Measurements from ENCODE around the gene DSN1.

DSN1 gene

DNA sequence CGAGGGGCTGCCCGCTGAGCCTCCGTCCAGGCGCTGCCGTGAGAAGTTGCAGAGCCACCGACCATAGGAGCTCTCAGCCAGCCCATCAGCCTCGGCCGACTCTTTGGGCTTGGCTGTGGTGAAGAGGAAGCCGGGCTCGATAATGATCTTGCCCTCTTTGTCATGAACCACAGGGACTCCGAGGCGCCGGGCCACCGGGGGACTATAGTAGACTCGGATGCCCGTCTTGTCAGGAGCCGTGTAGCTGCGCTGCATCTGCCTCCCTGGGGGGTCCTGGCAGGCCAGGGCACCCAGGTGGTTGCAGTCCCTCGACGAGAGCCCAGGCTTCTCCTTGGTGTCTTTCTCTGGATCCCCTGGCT is 20.5 kb upstream of the DSN1 start:
- no peak for DNase-seq

DNA sequence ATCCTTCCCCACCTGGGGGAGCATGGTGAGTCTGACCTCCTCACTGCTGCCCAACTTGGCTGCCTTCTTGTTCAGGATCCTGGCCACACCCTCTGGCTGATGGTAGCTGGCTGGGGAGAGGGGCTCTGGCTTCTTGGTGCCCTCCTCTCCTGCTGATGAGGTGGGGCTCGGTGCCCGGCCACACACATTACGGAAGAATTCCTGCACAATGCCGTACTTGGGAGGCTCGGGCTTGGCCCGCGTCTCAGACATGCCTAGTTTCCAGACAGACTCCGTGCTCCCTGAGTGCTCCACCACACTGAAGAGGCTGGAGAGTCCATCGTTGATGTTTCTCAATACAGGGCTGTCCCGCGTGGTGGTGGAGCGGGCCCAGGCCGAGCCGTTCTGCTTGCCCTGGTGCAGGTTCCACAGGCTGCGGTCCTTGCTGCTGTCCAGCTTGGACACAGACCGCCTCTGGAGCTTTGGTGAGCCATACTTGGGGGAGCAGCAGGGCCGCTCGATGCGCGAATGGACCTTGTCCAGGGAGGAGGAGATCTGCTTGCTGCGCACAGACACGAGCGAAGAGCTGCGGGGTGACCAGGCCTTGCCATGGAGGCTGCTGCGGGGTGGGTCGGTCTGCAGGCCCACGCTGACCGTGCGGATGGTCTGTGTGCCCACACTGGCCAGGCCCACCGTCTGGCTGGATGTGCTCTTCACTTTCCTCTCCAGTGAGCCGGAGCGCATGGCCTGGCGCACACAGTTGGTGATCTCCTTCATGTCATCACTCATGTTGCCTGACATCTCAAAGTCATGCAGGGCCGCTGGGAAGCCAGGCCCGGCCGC is 19.9 kb upstream of the DSN1 start:
- no peak for DNase-seq

DNA sequence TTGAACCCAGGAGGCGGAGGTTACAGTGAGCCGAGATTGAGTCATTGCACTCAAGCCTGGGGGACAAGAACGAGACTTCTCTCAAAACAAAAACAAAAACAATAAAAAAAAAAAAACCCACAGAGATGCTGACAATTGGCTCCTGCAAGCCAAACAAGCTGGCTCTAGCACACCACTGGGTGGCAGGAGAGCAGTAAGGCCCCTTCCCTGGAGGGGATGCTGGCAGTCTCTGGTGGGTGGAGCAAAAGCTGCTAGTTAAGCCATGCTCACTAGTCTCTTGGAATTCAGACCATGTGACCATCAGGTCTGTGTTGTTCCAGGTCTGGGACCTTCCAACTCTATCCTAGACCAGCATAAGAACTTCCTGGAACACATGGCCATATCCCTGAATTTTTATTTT is 18.9 kb upstream of the DSN1 start:
- peak in 1 of 2 experiments; percentile 5 for DNase-seq

DNA sequence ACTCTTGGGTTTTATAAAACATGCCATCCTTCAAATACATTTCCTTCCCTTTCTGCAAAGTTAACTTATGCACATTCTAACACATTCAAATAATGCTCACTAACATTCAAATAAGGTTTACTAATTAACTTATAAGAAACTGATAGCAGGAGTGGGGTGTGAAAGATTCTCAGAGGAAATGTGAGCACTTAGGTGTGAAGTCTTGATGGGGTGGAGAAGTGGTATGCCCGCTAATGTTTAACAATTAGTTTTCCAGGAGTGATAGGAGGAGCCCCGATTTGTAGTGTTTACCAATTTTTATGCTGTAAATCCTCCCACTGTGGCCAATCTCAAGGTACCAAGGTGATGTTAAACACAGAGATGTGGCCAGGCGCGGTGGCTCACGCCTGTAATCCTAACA is 18.3 kb upstream of the DSN1 start:
- DNase-seq, result no peak

DNA sequence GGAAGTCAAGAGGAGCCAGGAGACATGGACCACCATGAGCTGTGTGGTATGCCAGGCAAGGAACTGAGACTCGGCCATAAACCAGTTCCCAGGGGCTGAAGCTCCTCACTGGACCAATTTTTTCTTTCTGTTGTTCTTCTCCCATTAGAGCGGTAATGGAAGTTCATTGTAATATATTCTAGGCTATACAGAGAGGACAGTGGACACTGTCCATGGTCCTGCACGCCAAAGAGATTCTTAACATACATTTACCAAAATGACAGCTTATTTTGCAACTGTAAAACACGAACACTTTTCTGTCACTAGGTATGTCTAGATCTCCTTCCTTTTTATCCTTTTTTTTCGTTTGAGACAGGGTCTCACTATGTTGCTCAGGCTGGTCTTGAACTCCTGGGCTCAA is 13.1 kb upstream of the DSN1 start:
- DNase-seq, result no peak

DNA sequence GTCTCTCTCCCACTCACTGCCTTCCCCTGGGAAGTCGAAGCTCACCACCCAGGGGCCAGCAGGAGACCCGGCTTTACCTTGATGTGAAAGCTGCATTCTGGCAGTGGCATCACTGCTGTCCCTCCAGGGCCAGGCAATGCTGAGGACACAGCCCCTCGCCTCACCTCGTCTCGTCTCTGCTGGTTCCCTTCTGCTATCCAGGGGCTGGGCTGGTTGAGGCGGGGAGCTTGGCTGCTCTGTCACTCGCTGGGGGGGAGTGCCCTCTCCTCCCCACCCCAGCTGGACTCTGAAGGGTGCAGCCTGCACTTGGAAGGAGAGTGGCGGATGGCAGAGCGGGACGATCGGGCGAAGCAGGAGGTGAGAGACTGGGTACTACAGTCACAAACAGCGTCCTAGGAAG is 12.7 kb upstream of the DSN1 start:
- no peak for DNase-seq

DNA sequence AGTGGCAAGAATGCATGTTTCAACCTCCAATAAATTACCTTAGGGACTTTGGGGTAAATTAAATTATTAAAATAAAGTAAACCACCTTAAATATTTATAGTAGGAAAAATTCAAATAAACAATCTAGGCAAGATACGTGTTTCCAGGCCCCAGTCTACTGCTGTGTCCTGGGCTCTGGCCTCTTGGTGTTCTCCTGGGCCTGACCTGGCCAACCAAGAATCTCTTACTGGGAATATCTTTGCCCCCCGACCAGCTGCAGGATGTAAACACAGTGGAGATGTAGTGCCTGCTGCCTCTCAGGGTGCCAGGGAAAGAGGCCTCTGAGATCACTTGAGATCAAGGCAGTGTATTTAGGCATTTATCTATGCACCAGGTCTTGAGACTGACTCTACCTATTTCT is 11.7 kb upstream of the DSN1 start:
- DNase-seq, result no peak

DNA sequence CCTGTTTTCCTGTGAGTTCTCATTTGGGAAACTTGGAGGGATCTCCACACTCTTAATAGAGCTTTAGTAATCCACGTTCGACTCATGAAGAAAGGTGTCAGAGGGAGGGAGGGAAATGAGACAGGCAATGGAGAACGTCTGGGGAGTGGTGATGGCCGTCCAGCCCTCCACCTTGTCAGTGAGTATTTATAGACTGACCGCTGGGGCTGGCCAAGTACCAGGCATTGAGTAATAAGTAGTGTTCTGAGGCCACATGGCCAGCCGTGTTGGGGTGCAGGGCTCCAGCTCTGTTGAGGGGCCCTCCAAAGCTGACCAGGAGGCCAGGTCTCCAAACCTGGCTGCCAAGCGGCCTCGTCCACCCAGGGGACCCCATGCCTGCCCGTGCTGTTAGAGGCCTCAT is 11.3 kb upstream of the DSN1 start:
- DNase-seq, result no peak

DNA sequence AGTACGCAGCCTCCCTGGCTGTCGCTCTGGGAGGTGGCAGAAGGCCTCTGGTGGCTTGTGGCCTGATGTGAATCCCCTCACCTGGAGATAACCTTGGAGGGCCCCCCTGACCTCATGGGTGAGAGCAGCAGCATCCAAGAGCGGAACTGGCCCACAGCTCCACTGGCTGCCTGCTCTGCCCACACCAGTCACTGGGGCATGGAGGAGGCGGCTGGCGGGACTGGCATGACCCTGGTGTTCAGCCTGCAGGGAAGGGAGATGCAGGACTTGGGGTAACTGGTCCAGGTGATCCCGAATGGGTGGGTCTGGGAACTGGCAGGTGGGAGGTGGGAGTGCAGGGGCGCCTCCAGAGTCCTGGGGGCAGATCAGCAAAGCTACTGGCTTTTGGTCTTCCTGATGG is 10.6 kb upstream of the DSN1 start:
- no peak for DNase-seq

DNA sequence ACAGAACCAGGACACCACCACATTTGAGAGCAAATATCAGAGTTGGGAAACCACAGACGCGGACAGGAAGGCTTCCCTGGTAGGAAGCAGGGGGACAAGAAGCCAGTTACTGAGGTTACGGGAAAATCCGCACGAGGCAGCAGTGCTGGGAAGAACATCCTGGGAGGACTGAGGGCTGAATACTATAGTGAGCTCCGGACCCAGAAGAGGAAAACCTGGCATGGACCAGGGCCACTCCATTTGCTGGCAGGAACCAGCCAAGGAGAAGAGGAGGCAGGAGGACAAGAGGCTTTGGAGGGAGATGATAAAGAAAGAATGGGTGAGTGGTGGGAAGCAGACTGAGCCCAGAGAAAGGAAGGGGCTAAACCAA is 6.1 kb upstream of the DSN1 start:
- DNase-seq, result no peak

DNA sequence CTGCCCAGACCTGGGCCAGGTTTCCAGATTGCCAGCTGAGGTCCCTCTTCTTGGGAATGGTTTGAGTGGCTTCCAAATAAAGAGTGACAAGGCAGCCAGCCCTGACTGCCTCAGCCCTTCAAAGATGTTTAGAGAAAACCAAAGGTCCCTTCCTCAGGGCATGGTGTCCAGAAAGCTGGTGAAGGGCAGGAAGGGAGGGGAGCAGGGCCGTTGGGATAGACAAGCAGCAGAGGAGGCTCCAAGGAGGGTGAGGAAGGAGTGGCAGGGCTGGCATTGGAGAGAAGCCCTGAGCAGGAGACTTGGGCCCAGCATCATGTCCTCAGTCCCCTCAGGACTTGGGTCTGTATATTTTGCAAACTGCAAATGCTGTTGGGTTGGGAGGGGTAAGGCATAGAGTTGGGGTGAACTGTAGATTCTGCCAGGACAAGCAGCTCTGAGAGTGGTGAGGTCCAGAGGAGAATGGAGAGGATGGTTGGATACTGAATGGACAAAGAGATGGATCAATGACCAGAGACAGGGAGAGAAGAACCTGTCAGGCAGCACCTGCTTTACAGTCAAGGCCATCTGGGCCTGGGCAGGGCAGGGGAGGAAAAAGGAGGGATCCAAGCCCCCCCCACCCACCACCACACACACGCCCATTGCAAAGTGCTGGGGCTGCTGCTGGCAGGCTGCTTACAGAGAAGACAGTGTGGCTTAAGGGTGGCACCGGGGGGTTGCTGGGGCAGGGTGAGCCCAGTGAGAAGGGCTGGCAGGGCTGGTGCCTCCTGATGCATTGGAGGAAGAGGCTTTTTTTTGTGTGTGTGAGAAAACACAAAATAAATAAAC is 5.5 kb upstream of the DSN1 start:
- no peak for DNase-seq

DNA sequence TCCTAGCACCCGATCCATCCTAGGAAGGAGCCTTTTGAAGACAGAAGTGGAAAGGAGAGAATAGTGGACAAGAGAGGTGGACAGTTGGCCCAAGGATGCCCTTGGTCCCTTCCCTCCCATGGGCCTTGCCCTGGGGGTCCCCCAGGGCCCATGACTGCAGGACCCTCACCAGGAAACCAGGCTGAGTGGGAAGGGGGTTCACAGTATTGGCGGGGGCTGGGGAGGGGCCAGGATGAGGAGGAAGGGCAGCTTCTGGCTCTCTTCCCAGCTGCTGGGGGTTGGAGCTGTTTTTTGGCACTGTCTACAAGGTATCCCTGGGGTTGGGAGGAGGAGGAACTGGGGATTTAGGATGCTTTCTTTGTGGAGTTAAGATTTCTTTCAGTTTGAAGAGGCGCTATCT is 4.0 kb upstream of the DSN1 start:
- DNase-seq, result no peak

DNA sequence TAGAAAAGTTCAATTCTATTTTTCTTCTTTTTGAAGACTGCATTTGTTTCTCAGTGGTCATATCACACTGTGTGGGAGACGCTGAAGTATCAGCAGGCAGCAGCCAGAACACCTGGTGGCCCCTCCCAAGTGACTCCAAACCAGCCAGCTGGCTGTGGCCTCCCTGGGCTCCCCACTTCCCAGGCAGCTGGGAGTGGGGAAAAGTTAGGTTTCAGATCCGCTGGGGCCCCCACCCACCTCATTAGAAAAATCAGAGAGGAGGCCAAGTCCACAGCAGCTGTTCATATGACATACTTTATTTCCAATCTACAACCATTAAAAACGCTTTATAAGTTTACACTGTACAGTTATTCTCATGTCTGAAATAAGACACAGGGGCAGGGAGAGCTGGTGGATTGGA is 3.6 kb upstream of the DSN1 start:
- no peak for DNase-seq

DNA sequence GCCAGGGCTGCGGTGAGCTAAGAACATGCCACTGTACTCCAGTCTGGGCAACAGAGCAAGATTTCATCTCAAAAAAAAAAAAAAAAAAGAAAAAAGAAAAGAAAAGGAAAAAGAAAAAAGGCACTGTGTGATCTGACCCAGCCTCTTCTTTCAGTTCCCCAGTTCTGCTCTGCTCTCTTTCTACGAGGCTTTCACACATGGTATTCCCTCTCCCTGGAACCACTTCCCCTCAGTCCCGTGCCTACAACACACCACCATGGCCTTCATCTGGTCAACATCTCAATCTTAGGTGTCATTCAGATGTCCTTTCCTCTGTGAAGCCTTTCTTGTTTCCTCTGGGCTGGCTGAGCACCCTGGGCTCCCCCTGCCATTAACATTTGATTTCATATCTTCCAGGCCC is 2.3 kb upstream of the DSN1 start:
- DNase-seq, result no peak

DNA sequence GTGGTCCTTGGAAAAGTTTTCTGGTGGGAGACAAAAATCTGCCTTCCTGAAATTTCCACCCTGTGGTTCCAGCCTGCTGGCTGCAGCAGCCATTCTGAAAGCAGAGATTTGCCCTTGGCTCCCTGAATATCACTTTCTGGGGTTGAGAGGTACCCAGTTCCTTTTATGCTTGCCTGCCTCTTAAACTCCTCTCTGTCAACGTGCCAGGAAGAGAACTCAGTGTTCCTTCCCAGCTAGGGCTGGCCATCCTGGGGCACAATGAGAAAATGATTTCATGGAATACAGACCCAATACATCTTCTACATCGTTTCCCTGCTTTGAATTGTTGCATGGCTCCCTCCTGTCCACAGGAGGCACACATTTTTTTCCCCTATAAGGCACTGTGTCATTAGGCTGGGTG is 1.6 kb upstream of the DSN1 start:
- DNase-seq, result no peak

DNA sequence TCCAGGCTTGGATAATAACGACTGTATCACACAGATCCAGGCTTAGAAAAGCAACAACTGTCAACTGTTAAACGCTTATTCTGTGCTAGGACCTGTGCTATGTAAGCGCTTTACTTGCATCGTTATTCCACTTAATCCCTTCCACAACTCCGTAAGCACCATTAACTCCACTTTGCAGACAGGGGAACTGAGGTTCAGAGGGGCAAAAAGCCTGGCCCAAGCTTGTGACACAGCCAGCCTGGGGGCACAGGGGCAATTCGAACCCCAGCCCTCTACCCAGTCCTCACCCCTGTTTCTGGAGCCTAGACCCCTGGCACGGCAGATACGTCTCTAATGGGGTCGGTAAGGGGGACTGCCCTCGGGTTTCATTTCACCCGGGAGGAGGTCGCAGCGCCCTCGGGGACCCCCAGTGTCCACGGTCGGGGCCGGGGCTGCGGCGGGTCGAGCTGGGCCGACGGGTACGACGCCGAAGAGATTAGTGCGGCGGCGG is 411 bp downstream of the DSN1 start:
- no peak for DNase-seq

DNA sequence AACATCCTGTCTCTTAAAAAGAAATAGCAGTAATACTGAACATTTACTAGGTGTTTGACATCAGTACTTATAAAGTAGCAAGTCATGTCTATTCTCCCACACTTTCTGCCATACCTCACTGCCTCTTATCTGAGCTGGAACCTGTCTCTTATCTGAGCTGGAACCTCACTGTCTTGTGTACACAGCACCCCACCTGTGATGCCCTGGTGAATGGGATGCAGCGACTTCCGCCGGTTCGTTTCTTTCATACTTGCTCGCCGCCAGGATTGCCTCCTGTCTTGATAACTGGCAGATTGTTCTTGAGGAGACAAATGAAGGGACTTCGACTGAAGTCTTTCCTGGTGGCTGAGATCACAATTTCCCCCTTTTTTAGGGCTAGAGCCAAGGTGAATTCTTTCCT is 2.9 kb downstream of the DSN1 start:
- DNase-seq, result no peak

DNA sequence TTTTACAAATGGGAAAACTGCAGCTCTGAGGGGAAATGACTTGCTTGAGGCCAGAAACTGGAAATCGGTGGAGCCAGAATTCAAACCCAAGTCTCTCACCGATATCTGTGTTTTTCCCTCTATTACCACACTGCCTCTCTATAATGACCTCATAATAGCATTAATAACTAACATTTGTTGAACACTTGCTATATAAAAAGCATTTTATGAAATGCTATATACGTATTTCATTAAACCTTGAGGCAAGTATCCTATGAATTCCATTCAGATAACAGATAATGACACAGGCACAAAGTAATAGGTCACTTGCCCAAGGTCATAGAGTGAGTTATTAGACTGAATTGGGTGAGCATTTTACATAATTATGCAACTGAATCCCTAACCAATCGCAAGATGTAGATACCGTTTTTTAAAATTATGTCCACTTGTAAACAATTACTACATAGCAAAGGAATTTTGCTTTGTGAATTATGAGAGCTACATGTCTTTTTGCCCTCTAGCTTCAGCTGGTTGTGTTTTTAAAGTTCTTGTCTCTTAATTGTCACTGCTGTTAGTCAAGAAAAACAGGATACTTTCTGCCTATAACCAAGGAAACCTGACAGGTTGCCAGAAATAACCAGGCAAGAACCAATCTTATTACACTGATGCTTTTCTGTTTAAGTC is 4.7 kb downstream of the DSN1 start:
- DNase-seq, result no peak

DNA sequence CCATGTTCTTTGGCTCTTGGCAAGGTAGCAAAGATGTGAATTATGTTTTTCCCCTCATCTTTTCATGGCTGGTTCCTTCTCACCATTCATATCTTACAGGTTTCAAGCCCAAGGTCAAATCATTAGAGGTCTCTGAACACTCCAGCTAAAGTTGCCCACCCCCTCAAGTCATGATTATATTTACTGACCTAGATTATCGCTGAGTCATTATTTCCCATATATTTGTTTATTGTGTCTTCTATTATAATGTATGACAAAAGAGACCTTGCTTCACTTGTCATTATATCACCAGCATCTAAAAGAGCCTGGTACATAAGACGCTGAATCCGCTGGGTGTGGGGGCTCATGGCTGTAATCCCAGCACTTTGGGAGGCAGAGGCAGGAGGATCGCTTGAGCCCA is 12.4 kb downstream of the DSN1 start:
- no peak for DNase-seq

DNA sequence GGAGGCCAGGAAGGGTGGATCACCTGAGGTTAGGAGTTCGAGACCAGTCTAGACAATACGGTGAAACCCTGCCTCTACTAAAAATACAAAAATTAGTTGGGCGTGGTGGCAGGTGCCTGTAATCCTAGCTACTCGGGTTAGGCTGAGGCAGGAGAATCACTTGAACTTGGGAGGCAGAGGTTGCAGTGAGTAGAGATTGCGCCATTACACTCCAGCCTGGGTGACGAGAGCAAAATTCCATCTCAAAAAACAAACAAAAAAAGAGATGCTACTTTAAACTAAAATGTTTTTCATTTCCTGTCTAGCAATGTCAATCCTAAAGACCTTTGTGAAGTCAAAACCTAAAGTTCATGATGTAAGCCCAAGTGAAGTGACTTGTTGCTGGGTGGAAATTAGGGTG is 12.9 kb downstream of the DSN1 start:
- DNase-seq, result no peak

DNA sequence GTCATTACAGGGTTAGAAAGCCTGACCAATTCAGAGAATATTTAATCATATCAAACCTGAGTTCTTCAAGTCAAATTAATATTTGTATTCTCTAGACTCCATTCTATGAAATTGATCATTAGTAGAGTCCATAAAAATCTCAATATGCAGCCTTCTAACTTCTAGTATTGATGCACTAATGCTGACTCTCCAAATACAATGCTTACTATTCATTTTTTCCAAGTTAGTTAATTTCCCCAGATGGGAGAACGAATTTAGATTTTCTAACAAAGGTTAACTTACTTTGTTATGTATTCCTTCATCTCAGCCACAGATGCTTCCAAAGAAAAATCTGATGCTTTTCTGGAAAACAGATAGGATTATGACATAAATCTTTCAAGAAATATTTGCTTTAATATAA is 15.3 kb downstream of the DSN1 start:
- DNase-seq, result no peak

DNA sequence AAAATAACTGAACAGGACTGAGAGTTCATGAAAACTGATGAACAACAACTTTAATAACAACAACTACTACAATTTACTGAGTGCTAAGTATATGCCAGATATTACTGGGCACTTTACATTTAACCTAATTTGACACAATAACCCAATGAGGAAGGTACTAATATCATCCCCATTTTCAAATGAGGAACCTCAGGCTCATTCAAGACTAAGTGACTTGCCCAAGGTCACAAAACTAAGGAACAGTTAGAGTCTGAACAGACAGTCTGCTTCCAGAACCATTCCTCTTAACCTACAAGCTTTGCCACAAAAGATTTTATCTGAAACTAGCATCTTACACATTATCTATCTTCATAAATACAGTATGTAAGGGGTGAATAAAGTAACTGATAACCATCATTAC is 17.1 kb downstream of the DSN1 start:
- DNase-seq, result no peak

DNA sequence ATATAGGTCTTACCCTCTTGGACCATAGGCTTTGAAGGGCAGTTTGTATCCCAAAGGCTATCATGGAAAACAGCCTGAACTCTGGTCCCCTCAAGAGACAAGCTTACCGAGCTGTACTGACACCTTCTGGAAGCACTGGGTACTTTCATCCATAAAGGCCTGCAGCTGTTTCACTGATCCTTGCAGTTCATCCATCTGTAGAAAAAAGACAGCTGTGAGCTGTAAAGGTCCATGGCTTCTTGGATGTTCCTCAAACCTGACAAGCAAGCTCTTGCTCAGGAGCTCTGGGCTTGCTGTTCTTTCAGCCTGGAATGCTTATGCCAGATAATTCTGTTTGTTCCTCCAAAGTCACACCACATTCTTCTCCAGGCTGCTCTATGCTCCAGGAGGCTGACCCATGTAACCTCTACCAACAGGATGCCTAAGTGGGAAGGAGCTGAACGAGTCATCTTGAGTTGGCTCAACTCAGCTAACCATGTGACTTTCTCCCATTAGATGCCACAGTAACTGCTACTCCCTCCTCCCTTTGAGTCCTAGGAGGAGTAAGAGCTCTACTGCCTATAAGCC is 18.8 kb downstream of the DSN1 start:
- DNase-seq, result peak; percentile 53 to 69

DNA sequence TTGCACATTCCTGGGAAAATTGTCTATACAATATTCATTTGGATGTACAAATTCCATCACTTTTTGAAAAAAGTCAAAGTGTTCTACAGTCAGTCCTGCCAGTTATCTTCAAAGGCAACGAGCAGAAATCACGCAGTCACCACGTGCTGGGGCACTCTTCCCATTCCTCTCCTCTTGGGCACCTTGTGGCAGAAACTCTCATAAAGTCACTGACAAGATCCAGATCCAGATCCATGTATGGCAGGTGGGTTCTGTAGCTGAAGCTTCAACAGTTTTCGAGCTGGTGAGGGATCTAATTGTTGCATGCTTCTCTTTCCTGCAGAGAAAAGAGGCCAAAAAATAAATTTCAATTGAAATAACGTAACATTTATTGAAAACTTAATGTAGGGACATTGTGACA is 21.0 kb downstream of the DSN1 start:
- DNase-seq, result no peak
